Spleen (tissue), 11 donors: ENCODE data around the gene SBK2. TPM values are rescaled to one million over a fixed set of nuclear protein-coding genes. Genes with fewer than 3 reads are reported as not detected.

Source experiments
- DNase-seq: peaks from one replicate; pipeline ENCODE4 v3.0.0-alpha.2; 2020
- H3K27ac ChIP-seq, 8 donors: fragments of 200-600 bp; sonication (generic) in 7 of 8; 1 replicate in 4 of 8; 2 replicates in 4 of 8; pipeline versions ENCODE4 v1.5.0 to v1.8.0; 2016 to 2021; ENCODE audit warnings: inconsistent platforms in 4 of 8, mild to moderate bottlenecking in 4 of 8, moderate library complexity in 1 of 8
- H3K27me3 ChIP-seq, 7 donors: fragments of 200-600 bp; sonication (generic) in 6 of 7; replicated peaks in 1 of 7; 1 replicate in 4 of 7; 2 replicates in 3 of 7; pipeline versions ENCODE4 v1.5.0 to v1.8.0; 2016 to 2021; ENCODE audit warnings: inconsistent platforms in 3 of 7, mild to moderate bottlenecking in 1 of 7
- H3K36me3 ChIP-seq, 6 donors: fragments of 200-600 bp; sonication (generic) in 5 of 6; 1 replicate in 4 of 6; 2 replicates in 2 of 6; pipeline versions ENCODE4 v1.5.0 to v1.8.0; 2016 to 2021; ENCODE audit warnings: inconsistent platforms in 2 of 6
- H3K4me1 ChIP-seq, 6 donors: fragments of 200-600 bp; sonication (generic) in 5 of 6; 1 replicate in 3 of 6; 2 replicates in 3 of 6; pipeline versions ENCODE4 v1.5.0 to v1.8.0; 2016 to 2021; ENCODE audit warnings: inconsistent platforms in 3 of 6
- H3K4me3 ChIP-seq, 8 donors: fragments of 200-600 bp; sonication (generic) in 7 of 8; 1 replicate in 4 of 8; 2 replicates in 4 of 8; pipeline versions ENCODE4 v1.5.0 to v1.8.0; 2016 to 2021; ENCODE audit warnings: inconsistent platforms in 4 of 8, mild to moderate bottlenecking in 4 of 8, moderate library complexity in 2 of 8
- H3K9me3 ChIP-seq, 8 donors: fragments of 200-600 bp; sonication (generic) in 7 of 8; 1 replicate in 4 of 8; 2 replicates in 4 of 8; pipeline versions ENCODE4 v1.5.0 to v1.8.0; 2016 to 2021; ENCODE audit warnings: inconsistent platforms in 4 of 8
- POLR2A ChIP-seq, 3 donors: fragments of 450-650 bp; IDR thresholded peaks; one replicate each; pipeline ENCODE4 v1.5.1; 2017; ENCODE audit warnings: antibody characterized with exemption in 3 of 3, mild to moderate bottlenecking in 1 of 3
- POLR2AphosphoS5 ChIP-seq, 3 donors: sonication (generic); formaldehyde crosslinking; IDR thresholded peaks; one replicate each; pipeline ENCODE4 v1.5.1; 2017; ENCODE audit warnings: antibody characterized with exemption in 3 of 3
- WGBS, 5 donors: extraction: QIAGEN DNeasy Blood & Tissue Kit in 3 of 5; methylation state at CpG; one replicate each; pipeline versions ENCODE4 v1.1.5 to v1.1.7; 2013 to 2018; 5-methylcytosine and 5-hydroxymethylcytosine counted together
- intact Hi-C: fragments of 100-400 bp; cut with DNase I; formaldehyde crosslinking; loops from one replicate; pipeline ENCODE4 v1.15.0; 2023; ENCODE audit warnings: low total_unique reads
- polyA plus RNA-seq, 3 donors: library from polyadenylated mRNA; stranded (reverse); fragments of 200-250 nt; gene quantifications; one replicate each; pipeline ENCODE4 v1.2.1, GENCODE V29; 2013
- total RNA-seq, 7 donors: library from RNA; depleted of rRNA in 3 of 7; stranded (reverse); fragments of >200 nt in 3 of 7; fragmentation: NEBNext Ultra II Directional in 4 of 7; extraction: Animal tissue kit (Norgen Biotek cat#: 25700) in 4 of 7; gene quantifications; one replicate each; pipeline versions ENCODE4 v1.1.0 to v1.2.1, GENCODE V29; 2016 to 2021
- TF ChIP-seq, protein P1 (sequence below), 11 experiments: fragments of 200-600 bp in 7 of 11; fragments of 450-650 bp in 4 of 11; sonication (generic) in 4 of 11; IDR thresholded peaks in 8 of 11; conservative IDR thresholded peaks in 3 of 11; 1 replicate in 7 of 11; 2 replicates in 4 of 11; pipeline versions ENCODE4 v1.4.0 to v1.8.0; 2016 to 2021; ENCODE audit warnings: antibody characterized with exemption in 11 of 11, inconsistent platforms in 4 of 11, mild to moderate bottlenecking in 1 of 11
- donor health status: healthy with polysubstance abuse.
- donor health status: DM: no; HTN: no; CAD: no; lungs with moderate emphysema.
- donor health status: DM: no; HTN: no; CAD: no.
- donor health status: Bipolar disorder and iron deficiency.
- donor health status: healthy.
- donor health status: DM: no; HTN: no; CAD: no.
- donor health status: DM: yes; HTN: yes; CAD: no.

Gene SBK2
- total and polyA plus RNA-seq, 10 donors, result not detected

DNA sequence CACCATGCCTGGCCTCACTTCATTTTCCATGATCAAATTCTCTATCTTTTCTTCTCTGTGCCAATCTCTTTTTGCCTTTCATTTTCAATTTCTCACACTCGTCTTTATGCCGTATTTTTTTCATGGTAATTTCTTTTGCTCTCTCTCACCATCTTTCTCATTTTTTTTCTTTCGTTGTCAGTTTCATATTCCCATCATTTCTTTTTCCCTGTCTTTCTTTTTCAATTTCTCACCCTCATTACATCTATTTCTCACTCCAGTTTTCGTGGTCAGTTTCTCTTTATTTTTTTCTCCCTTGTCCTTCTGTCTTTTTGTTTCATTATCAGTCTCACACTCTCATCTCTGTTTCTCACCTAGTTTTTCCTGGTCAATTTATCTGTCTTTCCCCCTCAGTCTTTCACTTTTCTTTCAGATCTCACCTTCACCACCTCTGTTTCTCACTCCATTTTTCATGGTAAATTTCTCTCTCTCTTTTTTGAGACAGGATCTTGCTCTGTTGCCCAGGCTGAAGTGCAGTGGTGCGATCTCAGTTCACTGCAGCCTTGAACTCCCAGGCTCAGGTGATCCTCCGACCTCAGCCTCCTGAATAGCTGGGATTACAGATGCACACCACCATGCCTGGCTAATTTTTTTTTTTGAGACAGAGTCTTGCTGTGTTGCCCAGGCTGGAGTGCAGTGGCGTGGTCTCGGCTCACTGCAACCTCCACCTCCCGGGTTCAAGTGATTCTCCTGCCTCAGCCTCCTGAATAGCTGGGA, 34.6 kb downstream of the SBK2 start:
- WGBS, 5 donors, result 88 to 93% (median 90%) methylated on average over 8 to 9 of the region's 9 CpGs
- TF ChIP-seq, protein P1, sequence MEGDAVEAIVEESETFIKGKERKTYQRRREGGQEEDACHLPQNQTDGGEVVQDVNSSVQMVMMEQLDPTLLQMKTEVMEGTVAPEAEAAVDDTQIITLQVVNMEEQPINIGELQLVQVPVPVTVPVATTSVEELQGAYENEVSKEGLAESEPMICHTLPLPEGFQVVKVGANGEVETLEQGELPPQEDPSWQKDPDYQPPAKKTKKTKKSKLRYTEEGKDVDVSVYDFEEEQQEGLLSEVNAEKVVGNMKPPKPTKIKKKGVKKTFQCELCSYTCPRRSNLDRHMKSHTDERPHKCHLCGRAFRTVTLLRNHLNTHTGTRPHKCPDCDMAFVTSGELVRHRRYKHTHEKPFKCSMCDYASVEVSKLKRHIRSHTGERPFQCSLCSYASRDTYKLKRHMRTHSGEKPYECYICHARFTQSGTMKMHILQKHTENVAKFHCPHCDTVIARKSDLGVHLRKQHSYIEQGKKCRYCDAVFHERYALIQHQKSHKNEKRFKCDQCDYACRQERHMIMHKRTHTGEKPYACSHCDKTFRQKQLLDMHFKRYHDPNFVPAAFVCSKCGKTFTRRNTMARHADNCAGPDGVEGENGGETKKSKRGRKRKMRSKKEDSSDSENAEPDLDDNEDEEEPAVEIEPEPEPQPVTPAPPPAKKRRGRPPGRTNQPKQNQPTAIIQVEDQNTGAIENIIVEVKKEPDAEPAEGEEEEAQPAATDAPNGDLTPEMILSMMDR (IDR thresholded peaks at IDR 0.05 in 8 of 11, conservative IDR thresholded peaks at IDR 0.05 in 3 of 11), result no peak
- TF ChIP-seq POLR2AphosphoS5 (IDR thresholded peaks at IDR 0.05) (no peak), POLR2A (IDR thresholded peaks at IDR 0.05) (no peak)
- Histone ChIP-seq H3K4me3 (no peak overlapping the region), H3K4me1 (peaks cover 4 to 17% (median 15%) of the 10 kb centered on the region in 6 donors), H3K9me3 (no peaks in the 10 kb centered on the region), H3K27me3 (no peaks in the 10 kb centered on the region), H3K36me3 (peaks cover 0 to 31% (median 0%) of the 10 kb centered on the region in 6 donors), H3K27ac (no peak overlapping the region)
- intact Hi-C loops, result loop anchor here (10.0 kb wide), 1 partner anchor 358 kb away; the partner anchor contains the start of gene TNNT1
- no peak for DNase-seq

GRCh38 chr19:55500368-55500952, 36.5 kb downstream of the SBK2 start:
- H3K36me3 ChIP-seq, result peaks cover 0 to 31% (median 0%) of the 10 kb centered on the region in 6 donors
- WGBS, 5 donors, result 94 to 96% (median 95%) methylated on average over 21 to 26 of the region's 26 CpGs
- no peaks in the 10 kb centered on the region for H3K9me3 ChIP-seq
- H3K4me1 ChIP-seq, result peaks cover 4 to 17% (median 15%) of the 10 kb centered on the region in 6 donors
- no peaks in the 10 kb centered on the region for H3K27me3 ChIP-seq
- H3K27ac ChIP-seq, result no peak overlapping the region
- TF ChIP-seq POLR2AphosphoS5 (IDR thresholded peaks at IDR 0.05), result peak in 2 of 3 donors; percentile 24 to 26
- TF ChIP-seq, protein P1 (IDR thresholded peaks at IDR 0.05 in 8 of 11, conservative IDR thresholded peaks at IDR 0.05 in 3 of 11), result no peak
- H3K4me3 ChIP-seq, result no peak overlapping the region
- DNase-seq, result no peak
- intact Hi-C loops, result loop anchor here (10.0 kb wide), 1 partner anchor 356 kb away; the partner anchor contains the start of gene TNNT1

DNA sequence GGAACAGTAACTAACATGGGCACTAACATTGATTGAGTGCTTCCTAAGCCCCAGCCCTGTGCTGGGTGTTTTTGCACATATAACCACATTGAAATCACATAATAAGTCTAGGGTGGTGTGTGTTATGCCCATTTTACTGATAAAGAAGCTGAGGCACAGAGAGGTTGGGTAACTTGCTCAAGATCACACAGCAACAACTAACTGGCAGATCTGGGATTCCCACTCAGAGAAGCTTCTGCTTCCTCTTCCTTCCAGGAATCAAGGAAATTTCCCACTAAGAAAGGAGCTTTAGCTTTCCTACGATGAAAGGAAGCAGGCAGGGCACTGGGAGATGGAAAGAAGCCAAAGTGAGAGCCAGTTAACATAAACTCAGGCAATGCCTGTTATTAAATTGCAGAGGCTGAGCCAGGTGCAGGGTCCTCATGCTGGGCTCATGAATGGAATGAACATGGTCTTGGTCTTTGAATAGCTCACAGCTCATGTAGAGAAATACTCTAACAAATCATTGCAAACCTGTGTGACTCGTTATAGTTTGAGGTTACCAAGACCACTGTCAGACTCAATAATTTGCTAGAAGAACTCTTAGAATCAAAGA, 38.6 kb downstream of the SBK2 start:
- 28 to 71% (median 36%) methylated on average over 2 of the region's 2 CpGs for WGBS, 5 donors
- intact Hi-C loops, result no loop called here

More for the DNA sequence above, 38.6 kb downstream of the SBK2 start:
- Histone ChIP-seq H3K4me1 (peaks cover 0 to 8% (median 4%) of the 10 kb centered on the region in 6 donors), H3K27ac (no peak overlapping the region), H3K4me3 (no peak overlapping the region), H3K27me3 (peaks cover 0 to 16% (median 9%) of the 10 kb centered on the region in 7 donors), H3K36me3 (peaks cover 0 to 31% (median 0%) of the 10 kb centered on the region in 6 donors), H3K9me3 (no peaks in the 10 kb centered on the region)
- TF ChIP-seq, protein P1 (IDR thresholded peaks at IDR 0.05 in 8 of 11, conservative IDR thresholded peaks at IDR 0.05 in 3 of 11), result no peak
- TF ChIP-seq POLR2AphosphoS5 (IDR thresholded peaks at IDR 0.05) (no peak), POLR2A (IDR thresholded peaks at IDR 0.05) (no peak)
- DNase-seq, result no peak
